Measurements from ENCODE around the gene ADAMTS17. TPM values are rescaled to one million over a fixed set of nuclear protein-coding genes. Genes with fewer than 3 reads are reported as not detected.
"Not testable (repeated sequence)": the region's sequence is repeated elsewhere in the genome, so short reads cannot be mapped to it uniquely, and the experiment has no call there.

Gene ADAMTS17
- total RNA-seq, 2 experiments from 2014 or later = 4.1 to 5.0 TPM

- peaks cover 2% of the 10 kb centered on the region for H3K4me1 Mint-ChIP-seq
- ChIA-PET CTCF (no interaction called here), POLR2A (no interaction called here)
- H3K27me3 Mint-ChIP-seq = no peaks in the 10 kb centered on the region
- no peak for DNase-seq
- no peak overlapping the region for H3K4me3 Mint-ChIP-seq
- no peaks in the 10 kb centered on the region for H3K36me3 Mint-ChIP-seq (ENCODE audit: low read depth)
- H3K27ac Mint-ChIP-seq = no peak overlapping the region
- no peaks in the 10 kb centered on the region for H3K9me3 Mint-ChIP-seq
Measured at GRCh38 chr15:100090411-100090810, 251.4 kb downstream of the ADAMTS17 start.

- H3K4me1 Mint-ChIP-seq; H3K36me3 Mint-ChIP-seq (ENCODE audit: low read depth); H3K9me3 Mint-ChIP-seq; H3K27me3 Mint-ChIP-seq; POLR2A ChIA-PET; H3K4me3 Mint-ChIP-seq; CTCF ChIA-PET; DNase-seq; H3K27ac Mint-ChIP-seq: not testable (repeated sequence)
Measured at GRCh38 chr15:100084042-100084821, 257.5 kb downstream of the ADAMTS17 start.

GRCh38 chr15:100083572-100083971 is 258.2 kb downstream of the ADAMTS17 start:
- H3K4me1 Mint-ChIP-seq = no peaks in the 10 kb centered on the region
- no peaks in the 10 kb centered on the region for H3K36me3 Mint-ChIP-seq (ENCODE audit: low read depth)
- H3K4me3 Mint-ChIP-seq = no peak overlapping the region
- no peaks in the 10 kb centered on the region for H3K27me3 Mint-ChIP-seq
- ChIA-PET POLR2A (no interaction called here), CTCF (no interaction called here)
- no peak overlapping the region for H3K27ac Mint-ChIP-seq
- H3K9me3 Mint-ChIP-seq = no peaks in the 10 kb centered on the region
- no peak for DNase-seq

- H3K9me3 Mint-ChIP-seq = no peaks in the 10 kb centered on the region
- ChIA-PET POLR2A (no interaction called here), CTCF (no interaction called here)
- H3K4me3 Mint-ChIP-seq = no peak overlapping the region
- H3K36me3 Mint-ChIP-seq (ENCODE audit: low read depth) = no peaks in the 10 kb centered on the region
- H3K27me3 Mint-ChIP-seq = no peaks in the 10 kb centered on the region
- H3K27ac Mint-ChIP-seq = no peak overlapping the region
- no peak for DNase-seq
- H3K4me1 Mint-ChIP-seq = no peaks in the 10 kb centered on the region
Measured at GRCh38 chr15:100082761-100083402, 258.9 kb downstream of the ADAMTS17 start.

- Mint-ChIP-seq H3K36me3 (ENCODE audit: low read depth) (no peaks in the 10 kb centered on the region), H3K27me3 (no peaks in the 10 kb centered on the region), H3K4me1 (no peaks in the 10 kb centered on the region), H3K27ac (no peak overlapping the region), H3K4me3 (no peak overlapping the region), H3K9me3 (no peaks in the 10 kb centered on the region)
- ChIA-PET CTCF (no interaction called here), POLR2A (interaction anchor here (0.6 kb wide), 1 partner anchor 784 kb away, joined by 3 read pairs; no protein-coding TSS in a partner anchor)
- no peak for DNase-seq
Measured at GRCh38 chr15:100081454-100081853, 260.3 kb downstream of the ADAMTS17 start.

- POLR2A ChIA-PET = no interaction called here
- CTCF ChIA-PET = interaction anchor here (1.1 kb wide), 1 partner anchor 60 kb away, joined by 3 read pairs; no protein-coding TSS in a partner anchor
- Mint-ChIP-seq H3K4me3 (no peak overlapping the region), H3K27ac (no peak overlapping the region), H3K9me3 (no peaks in the 10 kb centered on the region), H3K27me3 (no peaks in the 10 kb centered on the region), H3K4me1 (no peaks in the 10 kb centered on the region), H3K36me3 (ENCODE audit: low read depth) (no peaks in the 10 kb centered on the region)
- DNase-seq = no peak
Measured at GRCh38 chr15:100078511-100079220, 263.1 kb downstream of the ADAMTS17 start.

GRCh38 chr15:100075229-100075628 is 266.5 kb downstream of the ADAMTS17 start:
- POLR2A ChIA-PET = no interaction called here
- H3K27me3 Mint-ChIP-seq = no peaks in the 10 kb centered on the region
- no peak overlapping the region for H3K27ac Mint-ChIP-seq
- DNase-seq = no peak
- CTCF ChIA-PET = no interaction called here
- no peaks in the 10 kb centered on the region for H3K9me3 Mint-ChIP-seq
- H3K36me3 Mint-ChIP-seq (ENCODE audit: low read depth) = no peaks in the 10 kb centered on the region
- H3K4me3 Mint-ChIP-seq = no peak overlapping the region
- no peaks in the 10 kb centered on the region for H3K4me1 Mint-ChIP-seq

GRCh38 chr15:100073982-100074381 is 267.8 kb downstream of the ADAMTS17 start:
- ChIA-PET CTCF (no interaction called here), POLR2A (no interaction called here)
- Mint-ChIP-seq H3K27me3 (no peaks in the 10 kb centered on the region), H3K4me1 (no peaks in the 10 kb centered on the region), H3K4me3 (no peak overlapping the region), H3K36me3 (ENCODE audit: low read depth) (no peaks in the 10 kb centered on the region), H3K9me3 (peaks cover 3% of the 10 kb centered on the region), H3K27ac (no peak overlapping the region)
- DNase-seq = no peak

- H3K4me1 Mint-ChIP-seq; DNase-seq; POLR2A ChIA-PET; H3K9me3 Mint-ChIP-seq; H3K4me3 Mint-ChIP-seq; CTCF ChIA-PET; H3K27ac Mint-ChIP-seq; H3K36me3 Mint-ChIP-seq (ENCODE audit: low read depth); H3K27me3 Mint-ChIP-seq: not testable (repeated sequence)
Measured at GRCh38 chr15:100066521-100067280, 275.1 kb downstream of the ADAMTS17 start.

GRCh38 chr15:100061944-100062343 is 279.8 kb downstream of the ADAMTS17 start:
- Mint-ChIP-seq H3K27ac (no peak overlapping the region), H3K36me3 (ENCODE audit: low read depth) (no peaks in the 10 kb centered on the region), H3K4me1 (no peaks in the 10 kb centered on the region), H3K9me3 (no peaks in the 10 kb centered on the region), H3K27me3 (no peaks in the 10 kb centered on the region), H3K4me3 (no peak overlapping the region)
- no peak for DNase-seq
- ChIA-PET POLR2A (no interaction called here), CTCF (no interaction called here)

- H3K4me1 Mint-ChIP-seq = no peaks in the 10 kb centered on the region
- no peak overlapping the region for H3K4me3 Mint-ChIP-seq
- ChIA-PET CTCF (no interaction called here), POLR2A (no interaction called here)
- H3K27ac Mint-ChIP-seq = no peak overlapping the region
- DNase-seq = no peak
- no peaks in the 10 kb centered on the region for H3K9me3 Mint-ChIP-seq
- no peaks in the 10 kb centered on the region for H3K36me3 Mint-ChIP-seq (ENCODE audit: low read depth)
- H3K27me3 Mint-ChIP-seq = no peaks in the 10 kb centered on the region
Measured at GRCh38 chr15:100060276-100060926, 281.4 kb downstream of the ADAMTS17 start.

GRCh38 chr15:100059521-100059920 is 282.3 kb downstream of the ADAMTS17 start:
- H3K27me3 Mint-ChIP-seq = no peaks in the 10 kb centered on the region
- no peak for DNase-seq
- POLR2A ChIA-PET = no interaction called here
- no peaks in the 10 kb centered on the region for H3K9me3 Mint-ChIP-seq
- no peaks in the 10 kb centered on the region for H3K4me1 Mint-ChIP-seq
- no peak overlapping the region for H3K4me3 Mint-ChIP-seq
- H3K27ac Mint-ChIP-seq = no peak overlapping the region
- CTCF ChIA-PET = no interaction called here
- H3K36me3 Mint-ChIP-seq (ENCODE audit: low read depth) = no peaks in the 10 kb centered on the region
